ENCODE results near the gene WDR1. TPM values are rescaled to one million over a fixed set of nuclear protein-coding genes. Genes with fewer than 3 reads are reported as not detected.
A peak's percentile ranks its signal among the peaks of the same experiment; 100 is the strongest.

The WDR1 gene
- total and polyA plus RNA-seq, 4 experiments from 2014 or later, result 295 to 348 (median 318) TPM

- POLR2A ChIA-PET (ENCODE audit: partially characterized antibody), result interaction anchor here (1.0 to 19.7 kb wide), 4 partner anchors 8 to 352 kb away, joined by 3 to 396 read pairs (median 29); partner anchors contain the start of genes WDR1 and ZNF518B
- peak overlapping the region in 7 of 8 donors; percentile 40 to 85 (median 70) for H3K4me3 Mint-ChIP-seq
Measured at GRCh38 chr4:10105421-10105820, 11.2 kb downstream of the WDR1 start.

DNA sequence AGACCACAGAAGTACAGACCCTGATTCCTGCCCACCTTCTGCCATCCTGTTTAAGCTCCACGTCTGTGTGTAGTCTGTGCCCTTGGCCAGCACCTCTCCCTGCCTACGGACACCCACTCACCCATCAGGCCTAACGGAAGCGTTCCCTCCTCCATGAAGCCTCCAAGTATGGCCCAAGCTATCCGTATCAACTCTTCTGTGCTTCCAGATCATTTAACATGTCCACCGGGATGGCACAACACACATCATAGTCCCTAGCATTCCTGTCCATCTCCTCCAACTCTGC, 11.7 kb downstream of the WDR1 start:
- H3K27me3 ChIP-seq (ENCODE audit: insufficient read depth, low read length), result no peaks in the 10 kb centered on the region
- H3K27ac Mint-ChIP-seq, result peak overlapping the region; percentile 83 to 99 (median 92)
- peak overlapping the region in 1 of 2 donors; percentile 28 for H3K4me3 ChIP-seq (ENCODE audit: low read length in 2 of 2)
- peak overlapping the region in 7 of 8 donors; percentile 40 to 85 (median 70) for H3K4me3 Mint-ChIP-seq
- intact Hi-C loops (cut with micrococcal nuclease), result no loop called here
- peaks cover 84 to 100% (median 95%) of the 10 kb centered on the region in 4 donors for H3K4me1 Mint-ChIP-seq
- no peak for DNase-seq
- POLR2A ChIA-PET (ENCODE audit: partially characterized antibody), result interaction anchor here (1.0 to 19.7 kb wide), 3 partner anchors 9 to 353 kb away, joined by 3 to 396 read pairs (median 9); partner anchors contain the start of genes WDR1 and ZNF518B
- peaks cover 0 to 2% (median 0%) of the 10 kb centered on the region in 8 donors for H3K9me3 Mint-ChIP-seq
- H3K36me3 Mint-ChIP-seq, result peaks cover 34 to 94% of the 10 kb centered on the region in 2 donors
- CTCF ChIA-PET (ENCODE audit: partially characterized antibody), result interaction anchor here (1.0 to 2.3 kb wide), 2 partner anchors 10 to 12 kb away, joined by 4 to 5 read pairs; partner anchors contain the start of gene WDR1
- H3K4me1 ChIP-seq (ENCODE audit: insufficient read depth, low read length), result peaks cover 97% of the 10 kb centered on the region
- H3K27ac ChIP-seq (ENCODE audit: low read depth, low read length), result peak overlapping the region; percentile 74
- H3K27me3 Mint-ChIP-seq, result no peaks in the 10 kb centered on the region
- H3K9me3 ChIP-seq (ENCODE audit: control insufficient read depth in 1 of 2, low read length in 2 of 2), result no peaks in the 10 kb centered on the region
- H3K36me3 ChIP-seq (ENCODE audit: insufficient read depth, low read length), result peaks cover 54% of the 10 kb centered on the region

More at GRCh38 chr4:10105421-10105820, 11.2 kb downstream of the WDR1 start:
- no peak overlapping the region for H3K4me3 ChIP-seq (ENCODE audit: low read length in 2 of 2)
- Mint-ChIP-seq H3K27me3 (no peaks in the 10 kb centered on the region), H3K9me3 (peaks cover 0 to 2% (median 0%) of the 10 kb centered on the region in 8 donors), H3K4me1 (peaks cover 83 to 100% (median 94%) of the 10 kb centered on the region in 4 donors), H3K36me3 (peaks cover 37 to 92% of the 10 kb centered on the region in 2 donors), H3K27ac (peak overlapping the region; percentile 83 to 99 (median 92))
- CTCF ChIA-PET (ENCODE audit: partially characterized antibody), result interaction anchor here (1.5 kb wide), 1 partner anchor 13 kb away, joined by 4 read pairs; no protein-coding TSS in a partner anchor
- intact Hi-C loops (cut with micrococcal nuclease), result no loop called here
- H3K4me1 ChIP-seq (ENCODE audit: insufficient read depth, low read length), result peaks cover 97% of the 10 kb centered on the region
- H3K27ac ChIP-seq (ENCODE audit: low read depth, low read length), result peak overlapping the region; percentile 74
- no peaks in the 10 kb centered on the region for H3K9me3 ChIP-seq (ENCODE audit: control insufficient read depth in 1 of 2, low read length in 2 of 2)
- DNase-seq, result no peak
- peaks cover 55% of the 10 kb centered on the region for H3K36me3 ChIP-seq (ENCODE audit: insufficient read depth, low read length)
- no peaks in the 10 kb centered on the region for H3K27me3 ChIP-seq (ENCODE audit: insufficient read depth, low read length)

DNA sequence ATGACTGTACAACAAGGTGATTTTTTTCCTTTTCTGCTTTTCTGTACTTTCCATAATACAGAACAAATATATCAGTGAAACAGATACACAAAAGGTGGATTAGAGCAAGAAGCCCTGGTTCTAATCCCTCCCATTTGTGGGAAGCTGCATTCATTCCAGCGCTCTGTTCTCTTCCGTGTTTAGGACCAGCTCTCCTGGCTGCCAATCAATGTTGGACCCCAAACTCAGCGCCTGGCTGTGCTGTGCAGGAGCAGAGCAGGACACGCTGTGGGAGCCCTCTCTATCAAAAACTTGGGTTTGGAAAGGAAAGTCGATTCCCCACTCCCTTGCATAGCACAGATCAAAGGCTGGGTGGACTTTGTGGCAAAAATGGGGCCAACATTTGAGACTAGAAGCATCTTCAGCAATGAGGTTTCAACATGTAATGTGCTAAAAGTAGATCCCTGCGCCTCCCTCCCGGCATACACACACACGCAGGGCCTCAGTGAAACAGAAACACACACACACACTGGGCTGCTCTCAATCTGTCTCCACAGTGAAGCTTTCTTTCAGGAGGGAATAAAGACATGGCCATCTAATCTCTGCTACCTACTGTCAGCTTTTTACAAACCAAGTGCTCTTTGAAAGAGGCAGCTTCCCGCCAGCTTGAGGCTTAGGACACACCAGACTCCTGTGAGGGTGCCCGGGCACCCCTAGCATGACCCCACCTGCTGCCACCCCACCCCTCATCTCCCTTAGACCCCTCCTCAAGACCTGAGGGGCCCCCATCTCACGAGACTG, 12.2 kb downstream of the WDR1 start:
- CTCF ChIA-PET (ENCODE audit: partially characterized antibody), result interaction anchor here (1.0 to 2.3 kb wide), 2 partner anchors 11 to 13 kb away, joined by 4 to 5 read pairs; partner anchors contain the start of gene WDR1
- intact Hi-C loops (cut with micrococcal nuclease), result no loop called here
- POLR2A ChIA-PET (ENCODE audit: partially characterized antibody), result interaction anchor here (0.6 to 19.7 kb wide), 5 partner anchors 9 to 353 kb away, joined by 3 to 396 read pairs (median 4); partner anchors contain the start of genes WDR1 and ZNF518B
- Histone ChIP-seq H3K36me3 (ENCODE audit: insufficient read depth, low read length) (peaks cover 49% of the 10 kb centered on the region), H3K27me3 (ENCODE audit: insufficient read depth, low read length) (no peaks in the 10 kb centered on the region), H3K4me3 (ENCODE audit: low read length in 2 of 2) (no peak overlapping the region), H3K27ac (ENCODE audit: low read depth, low read length) (peak overlapping the region; percentile 74), H3K4me1 (ENCODE audit: insufficient read depth, low read length) (peaks cover 97% of the 10 kb centered on the region), H3K9me3 (ENCODE audit: control insufficient read depth in 1 of 2, low read length in 2 of 2) (no peaks in the 10 kb centered on the region)
- peaks cover 85 to 100% (median 95%) of the 10 kb centered on the region in 4 donors for H3K4me1 Mint-ChIP-seq
- H3K9me3 Mint-ChIP-seq, result peaks cover 0 to 2% (median 0%) of the 10 kb centered on the region in 8 donors
- H3K36me3 Mint-ChIP-seq, result peaks cover 32 to 94% of the 10 kb centered on the region in 2 donors
- H3K27ac Mint-ChIP-seq, result peak overlapping the region; percentile 83 to 99 (median 92)
- H3K4me3 Mint-ChIP-seq, result peak overlapping the region; percentile 28 to 85 (median 72)
- H3K27me3 Mint-ChIP-seq, result no peaks in the 10 kb centered on the region
- DNase-seq, result no peak

DNA sequence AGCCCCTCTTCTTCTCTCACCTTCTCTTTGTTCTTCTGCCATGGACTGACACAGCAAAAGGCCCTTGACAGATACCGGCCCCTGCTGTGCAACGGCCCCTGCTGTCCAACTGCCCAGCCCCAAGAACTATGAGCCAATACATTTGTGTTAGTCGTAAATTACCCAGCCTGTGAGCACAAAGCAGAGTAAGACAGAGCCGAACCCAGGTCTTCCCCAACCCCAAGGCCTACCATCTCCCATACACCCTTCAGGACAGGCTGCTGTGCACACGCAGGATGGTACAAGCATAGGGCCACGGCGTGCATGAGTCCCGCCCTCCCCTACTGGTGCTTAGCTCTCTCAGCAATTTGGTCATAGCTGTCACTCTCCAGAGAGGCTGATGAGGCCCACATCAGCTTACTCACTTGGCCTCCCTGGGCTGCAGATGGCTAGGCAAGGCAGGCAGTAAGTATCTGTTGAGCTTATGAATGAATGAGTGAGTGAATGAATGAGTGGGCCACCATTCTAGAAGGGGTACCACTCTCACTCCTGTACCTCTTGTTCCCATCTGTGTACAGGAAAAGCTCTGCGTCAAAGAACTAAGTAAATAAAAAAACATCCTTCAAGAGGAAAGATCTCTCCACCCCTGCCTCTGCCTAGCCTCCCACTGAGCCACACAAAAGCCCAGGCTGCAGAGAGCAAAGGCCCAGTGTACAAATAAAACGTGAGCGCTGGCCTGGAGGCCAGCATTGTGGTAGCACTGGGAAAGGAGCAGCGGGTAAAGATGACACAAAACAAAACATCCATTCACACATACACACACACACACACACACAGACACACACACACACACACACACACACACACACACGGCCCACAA, 13.9 kb downstream of the WDR1 start:
- Histone ChIP-seq H3K4me3 (ENCODE audit: low read length in 2 of 2) (no peak overlapping the region), H3K27me3 (ENCODE audit: insufficient read depth, low read length) (no peaks in the 10 kb centered on the region), H3K27ac (ENCODE audit: low read depth, low read length) (peak overlapping the region; percentile 74), H3K36me3 (ENCODE audit: insufficient read depth, low read length) (peaks cover 52% of the 10 kb centered on the region), H3K4me1 (ENCODE audit: insufficient read depth, low read length) (peaks cover 97% of the 10 kb centered on the region), H3K9me3 (ENCODE audit: control insufficient read depth in 1 of 2, low read length in 2 of 2) (no peaks in the 10 kb centered on the region)
- intact Hi-C loops (cut with micrococcal nuclease), result no loop called here
- Mint-ChIP-seq H3K27ac (peak overlapping the region; percentile 78 to 99 (median 94)), H3K27me3 (no peaks in the 10 kb centered on the region), H3K4me3 (peak overlapping the region in 6 of 8 donors; percentile 18 to 67 (median 56)), H3K9me3 (peaks cover 0 to 2% (median 0%) of the 10 kb centered on the region in 8 donors), H3K36me3 (peaks cover 26 to 92% of the 10 kb centered on the region in 2 donors), H3K4me1 (peaks cover 78 to 100% (median 93%) of the 10 kb centered on the region in 4 donors)
- no peak for DNase-seq
- ChIA-PET POLR2A (ENCODE audit: partially characterized antibody) (interaction anchor here (0.9 to 19.7 kb wide), 3 partner anchors 9 to 19 kb away, joined by 3 to 396 read pairs (median 3); partner anchors contain the start of gene WDR1), CTCF (ENCODE audit: partially characterized antibody) (interaction anchor here (1.3 to 2.3 kb wide), 3 partner anchors 9 to 15 kb away, joined by 3 to 6 read pairs (median 5); partner anchors contain the start of gene WDR1)

- Mint-ChIP-seq H3K9me3 (peaks cover 0 to 2% (median 0%) of the 10 kb centered on the region in 8 donors), H3K4me3 (peak overlapping the region in 5 of 8 donors; percentile 26 to 86 (median 57)), H3K27me3 (no peaks in the 10 kb centered on the region), H3K36me3 (peaks cover 29 to 91% of the 10 kb centered on the region in 2 donors), H3K4me1 (peaks cover 79 to 100% (median 93%) of the 10 kb centered on the region in 4 donors), H3K27ac (peak overlapping the region; percentile 78 to 99 (median 94))
- Histone ChIP-seq H3K27ac (ENCODE audit: low read depth, low read length) (peak overlapping the region; percentile 74), H3K36me3 (ENCODE audit: insufficient read depth, low read length) (peaks cover 54% of the 10 kb centered on the region), H3K4me1 (ENCODE audit: insufficient read depth, low read length) (peaks cover 97% of the 10 kb centered on the region), H3K27me3 (ENCODE audit: insufficient read depth, low read length) (no peaks in the 10 kb centered on the region), H3K9me3 (ENCODE audit: control insufficient read depth in 1 of 2, low read length in 2 of 2) (no peaks in the 10 kb centered on the region), H3K4me3 (ENCODE audit: low read length in 2 of 2) (no peak overlapping the region)
- ChIA-PET CTCF (ENCODE audit: partially characterized antibody) (interaction anchor here (1.3 to 1.5 kb wide), 2 partner anchors 8 to 16 kb away, joined by 3 to 6 read pairs; no protein-coding TSS in a partner anchor), POLR2A (ENCODE audit: partially characterized antibody) (interaction anchor here (0.9 to 19.7 kb wide), 3 partner anchors 9 to 18 kb away, joined by 3 to 396 read pairs (median 3); partner anchors contain the start of gene WDR1)
- intact Hi-C loops (cut with micrococcal nuclease), result no loop called here
- no peak for DNase-seq
Measured at GRCh38 chr4:10101671-10102473, 14.7 kb downstream of the WDR1 start.

- POLR2A ChIA-PET (ENCODE audit: partially characterized antibody), result interaction anchor here (1.0 to 19.7 kb wide), 2 partner anchors 17 to 19 kb away, joined by 3 to 396 read pairs; partner anchors contain the start of gene WDR1
- DNase-seq, result peak in 4 of 5 donors; percentile 33 to 53 (median 42)
- no peaks in the 10 kb centered on the region for H3K9me3 ChIP-seq (ENCODE audit: control insufficient read depth in 1 of 2, low read length in 2 of 2)
- Mint-ChIP-seq H3K9me3 (peaks cover 0 to 2% (median 0%) of the 10 kb centered on the region in 8 donors), H3K27ac (peak overlapping the region; percentile 92 to 99 (median 94)), H3K4me1 (peaks cover 80 to 100% (median 93%) of the 10 kb centered on the region in 4 donors), H3K4me3 (peak overlapping the region in 7 of 8 donors; percentile 45 to 86 (median 64)), H3K27me3 (no peaks in the 10 kb centered on the region), H3K36me3 (peaks cover 29 to 92% of the 10 kb centered on the region in 2 donors)
- H3K4me3 ChIP-seq (ENCODE audit: low read length in 2 of 2), result no peak overlapping the region
- H3K27ac ChIP-seq (ENCODE audit: low read depth, low read length), result peak overlapping the region; percentile 74
- peaks cover 62% of the 10 kb centered on the region for H3K36me3 ChIP-seq (ENCODE audit: insufficient read depth, low read length)
- intact Hi-C loops (cut with micrococcal nuclease), result no loop called here
- peaks cover 97% of the 10 kb centered on the region for H3K4me1 ChIP-seq (ENCODE audit: insufficient read depth, low read length)
- H3K27me3 ChIP-seq (ENCODE audit: insufficient read depth, low read length), result no peaks in the 10 kb centered on the region
- CTCF ChIA-PET (ENCODE audit: partially characterized antibody), result interaction anchor here (1.1 to 1.3 kb wide), 3 partner anchors 11 to 17 kb away, joined by 3 to 4 read pairs (median 3); no protein-coding TSS in a partner anchor
Measured at GRCh38 chr4:10100734-10101216, 15.8 kb downstream of the WDR1 start.

Data from CD4-positive, alpha-beta memory T cell (primary cell).